Tongue (tissue), 2 donors: ENCODE measurements around the gene RNU6-1. TPM values are rescaled to one million over a fixed set of nuclear protein-coding genes. Genes with fewer than 3 reads are reported as not detected.

Source experiments
- DNase-seq: peaks from one replicate; pipeline ENCODE4 v3.0.0-alpha.2; 2015
- total RNA-seq: library from RNA; depleted of rRNA; stranded (reverse); fragments of >200 nt; gene quantifications from one replicate; pipeline ENCODE4 v1.2.3, GENCODE V29; 2014

The RNU6-1 gene
- total RNA-seq, 1 donor from 2014 or later, result not detected

GRCh38 chr15:67857220-67857619 is 17.4 kb upstream of the RNU6-1 start:
- DNase-seq, result no peak

DNA sequence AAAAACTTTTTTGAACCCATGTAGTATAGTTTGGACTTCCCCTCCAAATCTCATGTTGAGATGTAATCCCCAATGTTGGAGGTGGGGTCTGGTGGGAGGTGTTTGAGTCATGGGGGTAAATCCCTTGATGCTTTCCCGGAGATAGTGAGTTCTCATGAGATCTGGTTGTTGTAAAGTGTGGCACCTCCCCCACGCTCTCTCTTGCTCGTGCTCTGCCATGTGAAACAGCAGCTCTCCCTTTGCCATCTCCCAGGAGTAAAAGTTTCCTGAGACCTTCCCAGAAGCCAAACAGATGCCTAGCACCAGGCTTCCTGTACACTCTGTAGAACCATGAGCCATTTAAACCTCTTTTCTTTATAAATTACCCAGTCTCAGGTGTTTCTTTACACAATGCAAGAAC is 16.0 kb upstream of the RNU6-1 start:
- no peak for DNase-seq

DNA sequence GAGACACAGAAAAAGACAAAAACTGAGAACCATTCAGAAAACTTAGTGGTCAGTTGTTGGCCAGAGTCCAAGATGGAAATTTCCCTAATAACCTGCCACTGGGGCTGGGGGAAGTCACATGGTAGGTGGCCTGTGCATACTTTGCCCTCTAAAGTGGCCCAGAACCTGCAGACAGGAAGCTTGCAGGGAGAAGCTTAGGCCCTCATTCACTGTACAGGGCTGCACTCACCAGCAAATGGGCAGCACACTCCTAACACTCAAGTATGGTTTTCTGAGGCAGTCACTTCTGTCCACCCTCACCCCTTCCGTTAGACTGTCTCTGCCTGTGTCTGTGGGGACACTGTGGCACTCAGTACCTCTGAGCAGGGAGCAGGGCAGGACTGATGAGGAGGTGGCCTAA is 14.5 kb upstream of the RNU6-1 start:
- no peak for DNase-seq

DNA sequence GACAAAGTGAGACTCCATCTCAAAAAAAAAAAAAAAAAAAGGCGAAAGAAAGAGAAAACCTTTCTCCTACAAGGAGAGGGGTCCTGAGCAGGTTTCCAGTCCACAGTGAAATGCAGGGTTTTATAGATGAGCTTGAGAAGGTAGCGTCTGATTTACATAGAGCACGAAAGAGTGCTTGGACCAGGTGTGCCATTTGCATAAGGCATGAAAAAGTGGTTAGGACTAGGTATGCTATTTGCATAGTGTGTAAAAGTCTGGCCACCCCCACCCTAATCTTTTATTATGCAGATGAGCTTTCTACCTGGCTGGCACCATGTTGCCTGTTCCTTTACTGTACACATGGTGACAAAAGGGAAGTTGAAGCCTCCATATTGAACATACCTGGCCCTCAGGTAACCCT is 13.6 kb upstream of the RNU6-1 start:
- no peak for DNase-seq

GRCh38 chr15:67852418-67852817 is 12.6 kb upstream of the RNU6-1 start:
- DNase-seq, result no peak

- DNase-seq, result no peak
These were observed 11.2 kb upstream of the RNU6-1 start for GRCh38 chr15:67850994-67851571.

DNA sequence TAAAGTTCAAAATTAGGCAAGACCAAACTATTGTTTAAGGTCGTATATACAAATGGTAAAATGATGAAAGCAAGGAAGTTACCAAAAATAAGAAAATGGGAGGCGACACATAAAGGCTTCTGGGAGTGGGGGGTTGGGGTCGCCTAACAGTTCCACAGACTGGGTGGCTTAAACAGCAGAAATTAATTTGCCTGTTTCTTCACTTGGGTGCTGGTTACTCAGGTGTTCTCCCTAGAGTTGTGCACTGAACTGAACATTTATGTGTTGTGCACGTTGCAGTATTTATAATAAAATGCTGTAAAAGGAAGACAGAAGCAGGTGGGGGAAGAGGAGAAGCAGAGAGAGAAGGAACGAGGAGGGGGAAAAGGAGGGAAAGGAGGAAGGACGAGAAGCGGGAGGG is 10.5 kb upstream of the RNU6-1 start:
- DNase-seq, result no peak

GRCh38 chr15:67849538-67849937 is 9.7 kb upstream of the RNU6-1 start:
- no peak for DNase-seq

DNA sequence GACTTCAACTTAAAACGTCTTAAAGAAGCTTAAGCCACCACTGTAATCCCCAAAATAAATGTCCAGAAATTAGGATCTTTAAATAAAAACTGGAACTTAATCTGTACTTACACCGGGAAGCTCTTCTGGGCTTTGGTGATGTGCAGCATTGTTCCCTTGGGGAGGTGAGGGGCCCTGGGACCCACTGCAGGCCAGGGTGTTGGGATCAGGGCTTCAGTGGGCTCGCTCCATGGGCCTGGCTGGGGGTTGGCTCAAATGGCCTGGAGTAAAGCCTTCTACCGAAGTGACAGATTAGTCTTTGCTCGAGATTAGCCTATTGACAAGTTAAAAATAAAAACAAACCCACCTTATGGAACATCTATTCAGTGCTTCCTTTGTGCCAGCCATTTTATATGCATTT is 6.1 kb upstream of the RNU6-1 start:
- DNase-seq, result no peak

DNA sequence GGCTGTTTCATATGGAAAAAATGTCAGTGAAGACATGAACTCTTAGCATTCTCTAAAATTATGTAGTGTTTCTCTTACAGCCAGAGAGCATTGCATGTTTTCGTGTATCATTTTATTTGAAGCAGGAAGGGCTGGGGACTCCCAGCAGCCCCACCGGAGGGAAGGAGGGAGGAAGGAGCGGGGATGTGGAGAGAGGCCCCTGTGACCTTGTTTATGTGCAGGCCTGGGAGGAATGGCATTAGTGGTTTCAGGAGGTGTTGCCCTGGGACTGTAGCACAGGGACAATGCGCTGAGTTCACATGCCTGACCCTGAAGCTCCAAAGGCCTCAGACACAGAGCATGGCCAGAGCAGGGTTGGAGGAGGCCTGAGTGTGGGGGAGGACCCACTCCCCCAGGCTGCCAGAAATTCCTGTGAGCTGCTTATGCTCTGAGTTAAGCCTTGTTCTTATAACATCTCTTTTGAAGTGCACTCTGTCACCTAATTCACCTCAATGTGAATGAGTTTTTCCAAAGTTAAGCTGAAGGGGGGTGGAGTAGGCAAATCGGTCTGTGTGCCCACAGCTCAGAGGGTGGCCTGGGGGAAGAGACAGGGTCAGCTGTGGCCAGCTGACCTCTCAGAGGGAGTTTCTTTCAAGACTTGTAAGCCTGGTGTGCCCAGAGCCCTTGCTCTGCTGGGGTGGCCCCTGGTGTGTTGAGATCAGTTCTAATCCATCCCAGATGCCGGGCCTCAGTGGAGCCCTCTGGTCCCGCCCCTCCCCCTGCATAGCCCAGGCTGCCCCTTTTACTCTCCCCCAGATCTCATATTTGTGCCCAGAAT is 3.9 kb upstream of the RNU6-1 start:
- no peak for DNase-seq

- DNase-seq, result no peak
These were observed 3.3 kb upstream of the RNU6-1 start for GRCh38 chr15:67843092-67843501.

DNA sequence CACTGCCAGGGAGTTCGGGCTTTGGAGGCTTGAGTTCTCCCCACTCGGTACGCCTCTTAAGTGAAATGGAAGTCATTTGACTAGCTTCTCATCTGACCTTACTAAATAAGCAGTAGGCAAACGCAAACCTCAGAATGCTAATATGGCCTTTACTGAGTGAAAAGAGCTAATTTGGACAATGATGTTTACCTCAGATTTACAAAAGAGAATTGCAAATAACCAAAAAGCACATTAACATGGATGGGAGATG is 1.6 kb upstream of the RNU6-1 start:
- no peak for DNase-seq

DNA sequence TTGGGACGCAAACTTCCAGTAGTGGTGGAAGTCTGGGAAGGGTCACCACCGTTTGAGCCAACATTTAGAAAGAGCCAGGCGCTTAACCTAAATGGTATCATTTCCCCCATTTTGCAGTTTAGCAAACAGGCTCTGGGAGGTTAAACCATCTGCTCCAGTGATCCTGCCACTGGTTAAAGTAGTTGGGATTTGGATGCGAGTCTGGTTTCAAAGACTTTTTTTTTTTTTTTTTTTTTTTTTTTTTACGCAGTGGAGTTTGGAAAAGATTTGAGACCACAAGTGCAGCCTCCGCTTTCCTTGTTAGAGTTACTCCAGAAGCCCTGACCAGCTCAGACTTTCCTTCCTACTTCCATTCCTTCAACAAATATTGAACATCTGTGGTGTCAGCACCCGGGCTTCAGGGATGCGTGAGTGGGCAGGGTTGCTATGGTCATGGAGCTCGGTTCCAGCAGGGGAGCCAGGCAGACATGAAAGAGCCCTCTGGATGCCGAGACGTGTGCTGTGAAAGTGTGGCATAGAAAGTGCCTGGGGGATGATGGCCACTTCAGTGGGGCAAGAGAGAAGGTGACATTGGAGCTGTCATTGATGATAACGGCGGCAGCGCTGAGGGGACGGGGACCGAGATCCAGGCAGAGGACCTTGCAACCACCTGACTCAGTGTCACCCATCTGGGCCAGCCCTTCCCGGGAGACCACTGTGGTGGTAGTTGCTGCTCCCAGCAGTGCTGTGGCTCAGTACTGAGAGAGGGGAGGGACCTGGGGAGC is 1.1 kb upstream of the RNU6-1 start:
- DNase-seq, result peak; percentile 76

- peak; percentile 74 for DNase-seq
These were observed 331 bp downstream of the RNU6-1 start for GRCh38 chr15:67839499-67839928.

DNA sequence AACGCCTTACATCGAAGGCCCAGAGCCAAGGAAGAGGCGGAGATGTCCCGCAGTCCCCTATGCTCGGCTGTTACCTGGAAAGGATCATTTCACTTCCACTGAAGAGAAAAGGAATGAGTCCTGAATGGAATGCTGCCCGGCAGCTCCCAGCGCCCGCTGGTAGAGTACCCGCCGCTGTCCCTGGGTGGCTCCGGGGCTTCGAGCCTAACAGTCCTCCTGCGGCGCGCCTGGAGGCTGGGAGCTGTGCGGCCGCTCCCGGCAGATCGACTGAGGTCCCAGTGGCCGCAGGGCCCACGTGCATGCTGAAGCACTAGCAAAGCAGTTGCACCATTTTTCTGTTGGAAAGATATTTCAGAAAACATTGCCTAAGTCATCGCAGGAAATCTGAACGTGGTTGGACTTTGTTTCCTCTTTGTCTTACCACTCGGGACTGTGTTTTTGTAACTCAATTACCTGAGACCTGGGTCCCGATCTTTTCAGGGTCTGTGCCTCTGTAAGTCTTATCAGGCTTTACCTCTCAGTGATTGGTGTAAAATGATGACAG is 984 bp downstream of the RNU6-1 start:
- DNase-seq, result peak; percentile 51

DNA sequence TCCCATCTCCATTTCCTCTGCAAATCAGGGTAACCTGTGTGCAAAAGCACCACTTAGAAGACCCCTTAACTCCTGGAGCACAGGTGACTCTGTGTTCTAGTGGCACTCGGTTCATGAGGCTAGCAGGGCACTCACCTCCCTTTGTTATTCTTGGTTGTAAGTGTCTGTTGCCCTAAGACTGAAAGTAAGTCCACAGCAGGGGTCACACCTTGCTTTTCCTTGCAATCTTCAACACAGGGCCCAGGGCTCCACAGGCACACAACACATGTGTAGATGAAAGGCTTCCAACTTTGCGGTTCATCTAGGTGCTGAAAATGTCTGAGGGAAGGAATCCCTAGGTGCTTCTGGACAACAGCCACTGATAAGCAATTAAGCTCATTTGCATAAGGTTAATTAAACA is 2.9 kb downstream of the RNU6-1 start:
- DNase-seq, result no peak

DNA sequence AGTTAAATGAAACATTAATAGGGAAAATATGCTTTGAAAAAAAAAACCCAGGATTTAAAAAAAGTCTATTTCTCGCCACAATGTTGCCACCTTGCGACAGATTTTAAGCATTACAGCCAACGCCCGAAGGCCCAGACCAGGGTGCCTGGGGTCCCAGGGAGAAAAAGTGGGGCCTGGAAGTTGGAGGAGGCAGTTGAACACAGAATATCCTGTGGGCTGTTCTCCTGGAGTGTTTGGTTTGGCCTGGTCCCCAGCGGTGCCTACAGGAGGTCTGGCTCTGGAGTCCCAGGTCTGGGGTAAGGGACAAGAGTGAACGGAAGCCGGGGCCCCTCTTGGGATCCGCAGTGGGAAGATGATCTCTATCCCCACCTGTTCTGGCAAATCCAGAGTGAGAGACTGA is 3.4 kb downstream of the RNU6-1 start:
- peak; percentile 81 for DNase-seq

GRCh38 chr15:67836134-67836455 is 3.8 kb downstream of the RNU6-1 start:
- DNase-seq, result no peak

GRCh38 chr15:67835297-67836133 is 4.3 kb downstream of the RNU6-1 start:
- DNase-seq, result no peak

GRCh38 chr15:67834581-67835296 is 5.1 kb downstream of the RNU6-1 start:
- DNase-seq, result no peak

- DNase-seq, result peak; percentile 71
These were observed 5.9 kb downstream of the RNU6-1 start for GRCh38 chr15:67833710-67834511.
